HG03432 (cell line): Measurements from ENCODE around the gene KCNG2.

Experiments
- ATAC-seq: cut with Tn5 transposase; IDR thresholded peaks from one replicate; pipeline ENCODE4 v1.9.1; 2021; ENCODE audit warnings: mild to moderate bottlenecking, moderate library complexity; ENCODE audit not compliant: unreplicated experiment

The KCNG2 gene

DNA sequence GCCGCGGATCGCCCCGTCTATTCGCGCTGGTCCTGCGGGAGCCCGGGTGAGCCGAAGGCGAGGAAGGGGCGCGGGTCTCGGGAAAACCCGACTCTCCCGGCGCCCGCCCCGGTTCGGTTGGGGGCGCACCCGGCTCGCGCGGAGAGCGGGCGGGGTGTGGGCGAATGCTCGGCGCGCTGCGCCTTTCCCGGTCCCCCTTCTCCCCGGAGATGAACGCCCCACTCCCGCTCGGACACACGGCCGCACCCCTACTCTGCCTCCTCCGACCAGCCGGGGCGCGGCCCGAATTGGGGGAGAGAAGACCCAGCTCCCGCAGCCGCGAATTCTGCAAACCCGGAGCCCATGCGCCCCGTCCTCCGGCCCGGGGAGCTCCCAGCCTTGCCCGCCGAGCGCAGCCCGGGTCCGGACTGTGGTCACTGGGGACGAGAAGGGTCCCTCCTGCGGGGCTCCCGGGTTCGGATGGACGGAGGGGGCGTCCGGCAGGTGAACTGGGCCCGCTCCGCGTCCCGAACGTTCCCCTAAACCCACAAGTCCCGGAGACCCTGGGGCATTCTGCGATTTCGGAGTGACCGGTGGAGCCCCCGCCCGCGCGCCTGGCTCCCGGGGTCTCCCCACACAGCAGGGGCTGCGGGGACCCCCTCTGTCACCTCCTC lies 734 bp downstream of the KCNG2 start:
- no peak for ATAC-seq

DNA sequence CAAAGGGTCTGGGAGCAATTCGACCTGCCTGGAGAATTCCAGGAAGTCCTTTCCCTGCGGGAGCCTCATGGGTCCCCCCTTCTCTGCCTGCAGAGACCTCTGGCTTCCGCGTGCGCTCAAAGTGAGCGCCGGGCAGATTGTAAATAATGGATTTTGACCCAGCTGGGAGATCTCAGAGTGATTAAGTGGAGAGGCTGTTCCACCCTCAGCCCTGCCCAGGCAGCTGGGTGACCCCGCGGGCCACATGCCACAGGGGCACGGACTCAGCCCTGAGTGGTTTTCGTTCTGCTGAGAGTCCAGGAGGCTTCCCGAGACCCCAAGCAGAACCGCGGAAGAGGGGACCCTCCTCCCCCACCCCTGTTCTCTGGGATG lies 1.2 kb downstream of the KCNG2 start:
- no peak for ATAC-seq

DNA sequence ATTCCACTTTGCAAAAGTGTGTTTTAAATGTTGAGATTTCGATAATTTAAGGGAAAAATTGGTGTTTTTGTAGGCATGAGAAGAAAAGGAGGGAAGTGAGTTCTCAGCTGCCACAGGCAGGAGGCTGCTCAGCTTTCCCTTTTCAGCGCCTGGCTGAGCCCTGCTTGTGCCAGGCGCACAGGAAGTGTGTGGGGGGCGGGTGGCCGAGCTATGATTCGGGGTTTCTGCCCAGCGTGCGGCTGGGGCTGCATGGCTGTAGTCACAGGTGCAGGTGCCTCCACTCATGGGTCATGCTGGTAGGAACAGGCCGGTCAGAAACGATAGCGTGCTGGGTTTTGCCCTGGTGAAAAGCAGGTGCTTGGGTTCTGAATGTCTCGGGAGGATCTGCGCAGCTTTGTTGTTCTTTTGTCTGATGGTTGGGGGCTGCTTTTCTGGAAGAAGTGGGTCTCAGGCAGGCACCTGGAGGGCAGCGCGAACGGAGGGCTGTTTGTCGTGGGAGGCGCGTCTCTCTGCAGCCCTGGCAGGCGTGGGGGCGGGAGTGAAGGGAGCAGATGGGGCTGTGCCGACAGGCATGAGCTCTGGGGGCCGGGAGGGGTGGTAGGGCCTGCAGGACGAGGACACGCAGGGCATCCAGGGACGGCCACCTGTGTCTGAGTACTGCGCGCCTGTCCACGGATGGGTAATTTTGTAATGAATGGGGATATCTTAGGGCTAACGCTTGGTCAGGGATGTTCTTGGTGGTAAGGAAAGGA lies 2.1 kb downstream of the KCNG2 start:
- no peak for ATAC-seq

DNA sequence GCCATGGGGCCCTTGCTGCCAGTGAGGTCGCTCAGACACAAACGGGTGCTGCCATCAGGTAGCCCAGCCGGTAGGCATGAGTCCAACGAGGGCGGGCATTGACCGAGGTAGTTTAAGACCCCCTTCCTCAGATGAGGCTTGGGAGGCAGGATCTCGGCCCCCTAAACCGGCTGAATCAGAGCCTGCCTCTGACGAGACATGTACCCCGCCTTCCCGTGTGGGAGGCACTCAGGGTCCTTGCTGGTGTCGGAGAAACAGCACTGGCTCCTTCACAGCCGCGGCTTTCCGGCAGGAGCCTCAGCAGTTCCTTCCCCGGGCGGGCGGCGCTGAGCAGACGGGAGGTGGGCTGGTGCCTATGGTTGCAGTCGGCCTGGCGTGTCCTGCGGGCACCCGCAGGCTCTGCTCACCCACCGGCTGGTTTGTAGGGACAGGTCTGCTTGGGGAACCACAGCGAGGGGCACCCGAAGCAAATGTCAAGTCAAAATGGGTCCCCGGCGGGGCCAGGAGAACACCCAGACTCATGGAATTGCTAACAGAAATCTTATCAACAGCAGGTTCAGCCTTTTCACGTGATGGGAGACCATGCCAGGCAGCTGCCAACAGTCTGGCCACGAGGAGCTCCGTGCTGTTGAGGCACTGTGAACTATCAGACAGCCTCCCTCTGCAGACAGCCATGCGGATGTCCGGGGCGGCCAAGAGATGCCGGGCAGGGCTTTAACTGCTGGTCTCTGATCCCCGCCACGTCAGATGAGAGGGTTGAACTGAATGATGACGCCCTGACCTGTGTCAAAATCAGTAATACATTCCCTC lies 2.8 kb downstream of the KCNG2 start:
- ATAC-seq, result no peak

DNA sequence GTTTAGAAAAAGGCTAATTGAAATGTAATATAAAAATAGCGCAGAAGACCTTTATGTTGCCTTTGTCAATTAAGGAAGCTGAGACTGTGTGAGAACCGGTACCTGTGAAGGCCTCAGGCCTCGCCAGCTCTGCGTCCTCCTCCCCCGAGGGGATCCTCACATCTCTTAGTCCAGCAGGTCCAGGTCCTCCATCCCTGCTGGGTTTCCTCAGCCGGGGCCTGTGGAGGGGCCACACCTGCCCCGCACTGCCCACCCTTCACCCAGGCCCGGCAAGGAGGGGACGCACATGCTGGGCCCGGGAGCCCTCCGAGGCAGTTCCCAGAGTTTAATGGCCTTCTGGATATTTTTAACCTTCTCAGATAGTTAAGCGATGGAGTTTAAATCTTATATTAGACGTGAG lies 3.5 kb downstream of the KCNG2 start:
- no peak for ATAC-seq

DNA sequence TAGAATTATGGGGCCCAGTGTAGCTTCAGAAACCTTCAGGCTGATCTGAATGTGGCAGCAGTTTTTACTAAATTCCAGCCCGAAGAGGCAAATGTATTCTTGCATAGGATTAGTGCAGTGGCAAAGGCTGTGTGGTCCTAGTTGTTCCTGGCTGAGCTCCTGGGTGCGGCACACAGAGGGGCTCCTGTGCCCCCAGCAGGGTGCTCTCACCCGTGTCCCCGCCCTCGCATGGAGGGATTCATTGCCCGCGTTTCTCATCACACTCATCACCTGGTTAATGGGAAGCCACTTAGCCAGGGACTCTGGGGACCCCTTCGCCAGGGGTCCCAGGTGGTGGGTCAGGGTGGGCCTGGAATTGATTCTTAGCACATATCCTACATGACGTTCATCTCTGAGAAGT lies 3.9 kb downstream of the KCNG2 start:
- ATAC-seq, result no peak

DNA sequence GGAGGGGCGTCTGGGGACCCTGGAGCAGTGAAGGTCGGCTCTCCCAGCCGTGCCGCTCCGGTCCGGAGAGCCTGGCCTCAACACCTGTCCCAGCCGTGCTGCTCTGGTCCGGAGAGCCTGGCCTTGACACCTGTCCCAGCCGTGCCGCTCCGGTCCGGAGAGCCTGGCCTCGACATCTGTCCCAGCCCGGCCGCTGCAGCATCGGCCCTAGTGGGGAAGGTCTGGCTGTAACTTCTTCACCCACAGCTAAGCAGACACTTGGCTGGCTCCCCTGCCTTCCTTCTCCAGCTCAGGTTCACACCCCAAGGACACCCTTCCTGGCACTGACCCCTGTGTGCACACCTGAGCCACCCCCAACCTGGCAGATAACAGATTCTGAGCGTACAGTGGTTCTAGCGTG lies 4.6 kb downstream of the KCNG2 start:
- ATAC-seq, result no peak

DNA sequence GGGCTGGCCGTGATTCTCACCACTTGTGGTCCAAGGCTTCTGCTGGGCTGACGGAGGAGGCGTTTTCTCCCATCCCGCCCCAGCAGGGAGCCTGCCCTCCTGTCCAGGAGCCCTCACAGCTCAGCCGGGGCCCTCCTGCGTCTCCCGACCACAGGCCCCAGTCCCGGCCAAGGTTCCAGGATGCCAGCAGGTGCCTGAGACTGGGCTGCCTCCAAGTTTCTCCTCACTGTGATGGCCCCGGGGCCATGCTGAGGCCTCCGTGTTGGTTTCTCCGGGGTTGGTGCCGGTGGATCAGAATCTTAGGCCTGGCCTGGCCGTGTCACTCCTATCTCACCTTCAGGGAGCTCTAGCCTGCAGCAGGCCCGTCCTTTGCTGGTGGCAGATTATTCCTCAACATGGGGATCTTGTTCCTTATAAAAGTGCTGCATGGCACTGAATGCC lies 5.9 kb downstream of the KCNG2 start:
- no peak for ATAC-seq

DNA sequence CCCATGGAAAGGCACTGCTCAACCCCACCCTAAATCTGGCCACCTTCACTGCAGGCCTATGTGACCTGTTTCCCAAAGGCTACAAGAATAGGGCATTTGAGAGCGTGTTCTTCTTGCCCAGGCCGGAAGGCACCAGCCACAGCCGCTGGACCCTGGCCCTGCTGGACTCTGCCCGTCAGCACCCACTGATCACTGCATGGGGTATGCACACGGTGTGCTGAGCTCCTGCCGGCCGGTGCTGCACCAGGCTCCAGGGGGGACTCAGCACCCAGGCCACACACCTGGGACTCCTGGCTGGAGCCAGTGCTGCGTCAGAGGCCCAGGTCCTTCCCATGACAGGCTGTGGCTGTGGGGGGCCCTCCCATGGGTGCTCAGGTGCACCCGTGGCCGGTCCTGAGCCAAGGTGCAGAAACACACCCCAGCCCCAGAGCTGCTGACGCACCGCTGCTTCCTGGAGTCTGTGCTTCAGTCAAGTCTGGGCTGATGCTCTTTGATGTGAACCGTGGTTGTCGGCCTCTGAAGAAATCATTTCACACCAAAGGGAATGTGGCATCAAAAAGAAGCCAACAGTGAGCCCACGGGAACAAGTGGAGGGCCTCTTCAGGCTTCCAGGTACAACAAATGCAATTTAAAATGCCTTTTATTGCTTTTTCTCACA lies 6.5 kb downstream of the KCNG2 start:
- ATAC-seq, result no peak

DNA sequence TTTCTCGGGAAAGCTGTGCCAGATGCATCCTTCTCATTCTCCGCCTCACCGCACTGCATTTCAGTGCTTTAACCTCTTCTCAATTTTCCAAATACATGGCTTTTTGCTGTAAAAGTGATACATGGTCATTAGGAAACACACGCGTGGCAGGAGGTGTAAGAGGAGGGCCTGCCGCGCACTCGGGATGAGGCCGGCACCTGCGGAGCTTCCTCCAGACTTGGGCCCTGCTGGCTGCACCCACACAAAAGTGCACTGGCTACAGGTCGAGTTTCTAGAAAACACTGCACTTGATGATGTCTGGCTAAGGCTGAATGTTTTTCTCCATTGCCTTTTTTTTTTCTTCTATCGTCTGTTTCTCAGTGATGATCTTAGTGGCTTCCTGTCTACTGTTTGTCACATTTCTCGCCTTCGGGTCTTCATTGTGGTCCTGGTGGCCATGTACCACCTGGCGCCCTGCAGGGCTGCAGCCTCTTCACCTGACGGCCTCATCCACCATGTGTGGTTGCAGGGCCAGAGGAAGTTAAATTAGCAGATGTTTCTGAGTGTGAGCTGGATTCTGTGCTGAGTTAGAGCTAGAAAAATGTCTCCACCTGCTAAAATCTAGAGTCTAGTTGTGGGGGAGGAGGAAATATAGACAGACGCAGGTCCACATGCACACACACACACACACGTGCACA lies 7.6 kb downstream of the KCNG2 start:
- ATAC-seq, result no peak

DNA sequence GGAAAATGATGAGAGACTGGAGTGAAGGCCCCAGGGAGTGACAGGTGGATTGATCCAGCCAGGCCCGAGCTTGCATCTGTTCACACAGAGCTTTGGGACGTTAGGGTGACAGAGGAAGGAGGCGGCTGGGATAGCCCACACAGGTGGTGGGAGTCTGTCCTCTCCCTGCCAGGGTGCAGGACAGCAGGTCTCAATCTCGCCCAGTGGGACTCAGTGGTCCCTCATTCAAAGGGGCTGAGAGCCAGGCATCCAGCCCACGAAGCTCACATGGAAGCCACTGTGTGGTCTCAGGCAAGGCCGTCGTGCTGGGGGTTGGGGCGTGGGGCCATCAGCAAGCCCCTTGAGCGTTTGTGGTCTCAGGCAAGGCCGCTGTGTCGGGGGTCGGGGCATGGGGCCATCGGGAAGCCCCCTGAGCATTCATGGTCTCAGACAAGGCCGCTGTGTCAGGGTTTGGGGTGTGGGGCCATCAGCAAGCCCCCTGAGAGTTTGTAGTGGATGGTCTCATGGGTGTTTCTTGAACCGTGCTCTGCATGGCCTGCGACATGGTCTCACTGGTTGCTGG lies 8.3 kb downstream of the KCNG2 start:
- no peak for ATAC-seq

DNA sequence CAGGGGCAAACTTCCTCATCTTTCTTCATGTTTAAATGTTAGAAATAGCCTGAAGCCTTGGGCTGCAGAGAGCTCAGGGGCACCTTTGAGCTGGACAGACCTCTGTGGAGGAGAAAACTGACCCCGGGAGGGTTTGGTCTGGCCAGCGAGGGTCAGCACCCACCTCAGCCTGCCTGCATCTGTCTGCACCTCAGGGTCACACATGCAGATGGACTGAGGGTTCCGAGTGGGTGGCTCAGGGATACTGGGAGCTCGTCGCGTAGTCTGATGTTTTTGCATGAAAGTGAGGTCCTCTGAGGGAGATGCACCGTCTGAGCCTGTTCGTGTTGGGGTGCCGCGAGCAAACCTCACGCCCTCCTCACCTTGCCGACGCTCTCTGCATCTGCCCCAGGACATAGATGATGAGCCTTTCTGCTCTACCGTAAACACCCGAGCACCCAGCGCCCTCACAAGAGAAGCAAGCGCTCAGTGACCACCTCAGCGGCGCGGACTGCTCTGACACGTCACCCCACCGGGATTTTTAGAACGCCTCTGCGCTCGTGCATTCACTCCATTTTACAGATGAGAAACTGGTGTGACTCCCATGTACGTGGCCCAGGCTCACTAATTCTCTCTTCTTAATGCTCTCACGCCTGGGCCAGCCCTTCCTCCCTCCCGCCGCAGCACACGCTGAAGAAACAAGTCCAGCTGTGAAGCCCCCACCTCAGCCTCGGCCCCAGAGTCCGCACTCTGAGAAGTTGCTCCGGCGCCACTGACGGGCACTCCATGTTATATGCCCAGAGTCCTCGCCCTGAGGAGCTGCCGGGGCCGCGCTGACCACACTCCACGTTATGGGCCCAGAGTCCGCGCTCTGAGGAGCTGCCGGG lies 9.5 kb downstream of the KCNG2 start:
- ATAC-seq, result no peak

DNA sequence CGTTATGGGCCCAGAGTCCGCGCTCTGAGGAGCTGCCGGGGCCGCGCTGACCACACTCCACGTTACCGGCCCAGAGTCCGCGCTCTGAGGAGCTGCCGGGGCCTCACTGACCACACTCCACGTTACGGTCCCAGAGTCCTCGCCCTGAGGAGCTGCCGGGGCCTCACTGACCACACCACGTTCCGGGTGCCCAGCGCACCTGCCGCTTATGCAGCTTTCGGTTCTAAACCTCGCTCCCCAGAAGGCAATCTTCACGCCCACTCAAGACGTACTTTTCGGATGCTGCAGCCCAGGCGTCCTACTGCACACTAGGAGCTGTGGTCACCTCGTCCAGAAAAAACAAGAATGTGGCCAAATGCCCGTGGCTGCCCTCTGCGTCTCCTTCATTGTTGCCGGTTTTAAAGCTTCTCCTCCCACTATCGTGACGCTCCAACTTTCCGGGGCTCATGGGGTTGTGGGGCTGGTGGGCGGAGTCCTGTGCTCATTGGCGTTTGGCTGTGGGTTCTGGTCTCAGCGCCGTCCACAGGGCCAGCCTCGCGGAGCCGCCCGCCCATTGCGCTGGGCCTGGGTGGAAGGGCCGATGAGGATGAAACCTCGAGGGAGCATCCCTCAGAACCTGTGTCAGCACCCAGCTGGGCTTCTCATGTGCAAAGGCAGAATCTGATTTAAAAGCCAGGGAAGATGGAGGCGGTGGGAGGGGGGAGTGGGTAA lies 11.9 kb downstream of the KCNG2 start:
- no peak for ATAC-seq

DNA sequence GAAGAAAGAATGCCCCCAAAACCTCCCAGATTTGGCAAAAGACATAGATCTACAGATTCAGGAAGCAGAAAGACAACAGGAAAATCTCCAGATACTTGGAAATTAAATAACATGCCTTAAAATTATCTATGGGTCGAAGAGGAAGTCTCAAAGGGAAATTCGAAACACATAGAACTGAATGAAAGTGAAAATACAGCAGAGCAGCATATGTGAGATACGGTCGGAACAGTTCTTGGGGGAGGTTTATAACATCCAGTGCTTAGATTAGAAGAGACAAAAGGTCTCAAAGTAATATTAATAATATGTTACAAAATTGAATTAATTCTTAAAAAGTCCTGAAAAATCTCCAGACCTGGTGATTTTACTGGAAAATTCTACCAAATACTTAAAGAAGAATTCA lies 14.3 kb downstream of the KCNG2 start:
- no peak for ATAC-seq

DNA sequence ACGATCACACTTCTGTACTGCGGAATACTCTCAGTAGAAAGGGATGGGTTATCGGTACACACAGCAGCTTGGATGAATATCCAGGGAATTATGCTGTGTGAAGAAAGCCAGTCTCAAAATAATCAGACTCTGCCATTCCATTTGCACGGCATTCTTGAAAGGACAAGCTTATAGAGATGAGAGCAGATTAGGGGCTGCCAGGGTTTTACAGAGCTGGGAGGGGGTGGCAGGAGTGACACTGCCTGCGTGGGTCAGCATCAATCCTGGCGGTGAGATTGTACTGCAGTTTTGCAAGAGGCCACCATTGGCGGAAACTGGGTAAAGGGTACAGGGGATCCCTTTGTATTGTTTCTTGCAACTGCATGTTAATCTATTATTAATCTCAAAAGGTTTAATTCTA lies 16.6 kb downstream of the KCNG2 start:
- no peak for ATAC-seq

DNA sequence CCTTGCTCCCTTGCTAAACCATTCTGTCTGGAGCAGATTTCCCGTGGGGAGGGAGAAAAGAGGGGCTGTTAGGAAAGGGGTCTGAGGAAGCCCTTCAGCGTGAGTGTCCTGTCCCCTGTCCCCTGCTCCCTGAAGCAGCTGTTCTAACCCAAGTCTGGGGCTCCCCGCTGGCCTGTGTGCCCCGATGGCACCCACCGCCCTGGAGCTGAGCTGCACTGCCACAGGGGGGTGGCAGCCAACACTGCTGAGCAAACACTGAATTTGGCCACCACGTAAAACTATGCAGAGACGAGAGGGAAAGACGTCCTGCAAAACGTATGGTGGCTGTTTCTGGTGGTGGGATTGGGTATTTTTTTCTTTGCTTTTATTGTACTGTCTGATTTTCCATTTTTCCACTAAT lies 17.9 kb downstream of the KCNG2 start:
- ATAC-seq, result no peak

DNA sequence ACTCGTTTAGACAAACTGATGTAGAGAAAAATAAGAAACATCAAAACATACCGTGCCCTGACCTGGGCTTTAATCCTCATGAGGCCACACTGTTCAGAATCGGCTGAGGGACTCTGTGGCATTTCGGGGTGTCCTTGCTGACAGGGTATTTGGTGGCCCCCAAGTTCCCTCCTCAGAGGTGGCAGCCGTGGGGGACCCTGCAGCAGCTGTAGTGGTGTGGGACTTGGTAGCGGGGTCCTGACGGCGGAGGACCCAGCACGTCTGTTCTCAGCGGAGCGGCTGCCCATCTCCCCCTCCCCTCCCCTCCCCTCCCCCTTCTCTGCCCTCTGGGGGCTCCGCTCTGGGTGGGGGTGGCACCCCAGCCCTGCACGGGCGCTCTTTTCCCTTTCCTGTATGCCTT lies 18.4 kb downstream of the KCNG2 start:
- no peak for ATAC-seq

DNA sequence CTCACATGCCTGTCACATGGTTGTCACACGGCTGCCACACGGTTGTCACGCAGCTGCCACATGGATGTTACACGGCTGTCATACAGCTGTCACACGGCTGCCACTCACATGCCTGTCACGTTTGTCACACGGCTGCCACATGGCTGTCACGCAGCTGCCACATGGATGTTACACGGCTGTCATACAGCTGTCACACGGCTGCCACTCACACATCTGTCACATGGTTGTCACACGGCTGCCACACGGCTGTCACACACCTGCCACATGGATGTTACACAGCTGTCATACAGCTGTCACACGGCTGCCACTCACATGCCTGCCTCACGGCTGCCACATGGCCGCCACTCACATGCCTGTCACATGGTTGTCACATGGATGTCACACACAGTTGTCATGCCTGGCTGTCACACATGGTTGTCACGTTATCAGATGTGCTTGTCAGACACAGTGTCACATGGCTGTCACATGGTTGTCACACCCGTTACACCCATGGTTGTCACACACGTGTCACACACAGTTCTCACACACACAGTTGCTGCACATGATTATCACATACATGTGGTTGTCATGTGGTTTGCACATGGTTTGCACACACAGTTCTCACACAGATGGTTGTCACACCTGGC lies 19.4 kb downstream of the KCNG2 start:
- ATAC-seq, result no peak

DNA sequence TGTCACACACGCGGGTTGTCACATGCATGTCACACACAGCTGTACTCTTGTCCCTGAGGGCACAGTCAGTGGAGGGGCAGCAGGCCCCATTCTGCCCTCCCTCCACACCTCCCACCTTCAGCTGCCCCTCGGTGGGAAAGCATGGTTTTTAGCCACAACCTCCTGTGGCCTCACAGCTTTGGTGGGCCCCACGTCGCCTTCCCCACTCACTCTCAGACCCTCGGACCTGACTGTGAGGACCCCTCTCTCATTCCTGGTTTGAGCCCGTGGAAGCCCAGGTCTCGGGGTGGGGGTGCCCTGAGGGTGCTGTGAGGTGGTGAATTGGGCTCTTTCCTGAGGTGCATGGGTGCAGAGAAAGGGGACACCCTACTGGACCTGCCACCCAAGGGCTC lies 19.9 kb downstream of the KCNG2 start:
- no peak for ATAC-seq
